ENCODE results near the gene RBM15B.
A peak's percentile ranks its signal among the peaks of the same experiment; 100 is the strongest.

Gene RBM15B

DNA sequence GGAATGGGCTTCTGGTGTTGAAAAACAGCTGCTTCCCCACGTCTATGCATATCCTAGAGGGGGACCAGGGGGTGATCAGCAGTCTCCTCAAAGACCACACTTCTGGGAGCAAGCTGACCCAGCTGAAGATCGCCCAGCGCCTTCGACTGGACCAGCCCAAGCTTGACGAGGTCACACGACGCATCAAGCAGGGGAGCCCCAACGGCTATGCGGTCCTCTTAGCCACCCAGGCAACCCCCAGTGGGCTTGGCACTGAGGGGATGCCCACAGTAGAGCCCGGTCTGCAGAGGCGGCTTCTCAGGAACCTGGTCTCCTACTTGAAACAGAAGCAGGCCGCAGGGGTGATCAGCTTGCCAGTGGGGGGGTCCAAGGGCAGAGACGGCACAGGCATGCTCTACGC lies 2.5 kb downstream of the RBM15B start:
- Histone ChIP-seq H3K27me3 (ENCODE audit: control insufficient read depth, insufficient read depth, low read length) (no peaks in the 10 kb centered on the region), H3K4me3 (ENCODE audit: low read depth, low read length) (peak overlapping the region; percentile 90; the same call in 1 of the 2 replicates), H3K27ac (ENCODE audit: low read depth, low read length) (no peak overlapping the region), H3K9me3 (ENCODE audit: control insufficient read depth, insufficient read depth, low read depth, low read length) (no peaks in the 10 kb centered on the region), H3K36me3 (ENCODE audit: control insufficient read depth, insufficient read depth, low read length) (peaks cover 77% of the 10 kb centered on the region), H3K4me1 (ENCODE audit: control insufficient read depth, insufficient read depth, low read length) (peaks cover 14% of the 10 kb centered on the region; the same call in 1 of the 2 replicates), H3K9ac (ENCODE audit: low read length) (no peak overlapping the region)

DNA sequence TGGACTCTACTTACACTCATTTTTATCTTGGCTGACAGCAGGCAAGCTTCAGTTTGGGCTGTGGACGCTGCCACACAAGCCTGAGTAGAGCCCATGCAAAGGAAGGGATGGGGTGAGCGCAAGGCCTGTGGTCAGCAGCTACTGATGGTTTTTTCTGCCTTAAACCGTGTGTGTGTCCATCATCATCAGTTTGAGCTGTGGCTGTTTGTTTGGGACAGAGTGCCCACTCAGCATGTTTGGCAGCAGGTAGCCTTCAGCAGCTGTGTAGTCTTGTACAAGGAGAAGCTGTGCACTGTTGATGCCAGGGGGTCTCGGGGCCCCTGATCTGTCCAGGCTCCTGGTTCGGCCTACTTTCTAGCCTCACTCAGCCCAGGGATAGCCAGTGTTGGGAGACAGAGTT lies 3.5 kb downstream of the RBM15B start:
- Histone ChIP-seq H3K36me3 (ENCODE audit: control insufficient read depth, insufficient read depth, low read length) (peaks cover 69% of the 10 kb centered on the region), H3K4me1 (ENCODE audit: control insufficient read depth, insufficient read depth, low read length) (peaks cover 14% of the 10 kb centered on the region; the same call in 1 of the 2 replicates), H3K9ac (ENCODE audit: low read length) (no peak overlapping the region), H3K27ac (ENCODE audit: low read depth, low read length) (no peak overlapping the region), H3K4me3 (ENCODE audit: low read depth, low read length) (0 out of 2 replicates have a peak overlapping the region, but pooled peaks have one; percentile 15), H3K9me3 (ENCODE audit: control insufficient read depth, insufficient read depth, low read depth, low read length) (no peaks in the 10 kb centered on the region), H3K27me3 (ENCODE audit: control insufficient read depth, insufficient read depth, low read length) (no peaks in the 10 kb centered on the region)

DNA sequence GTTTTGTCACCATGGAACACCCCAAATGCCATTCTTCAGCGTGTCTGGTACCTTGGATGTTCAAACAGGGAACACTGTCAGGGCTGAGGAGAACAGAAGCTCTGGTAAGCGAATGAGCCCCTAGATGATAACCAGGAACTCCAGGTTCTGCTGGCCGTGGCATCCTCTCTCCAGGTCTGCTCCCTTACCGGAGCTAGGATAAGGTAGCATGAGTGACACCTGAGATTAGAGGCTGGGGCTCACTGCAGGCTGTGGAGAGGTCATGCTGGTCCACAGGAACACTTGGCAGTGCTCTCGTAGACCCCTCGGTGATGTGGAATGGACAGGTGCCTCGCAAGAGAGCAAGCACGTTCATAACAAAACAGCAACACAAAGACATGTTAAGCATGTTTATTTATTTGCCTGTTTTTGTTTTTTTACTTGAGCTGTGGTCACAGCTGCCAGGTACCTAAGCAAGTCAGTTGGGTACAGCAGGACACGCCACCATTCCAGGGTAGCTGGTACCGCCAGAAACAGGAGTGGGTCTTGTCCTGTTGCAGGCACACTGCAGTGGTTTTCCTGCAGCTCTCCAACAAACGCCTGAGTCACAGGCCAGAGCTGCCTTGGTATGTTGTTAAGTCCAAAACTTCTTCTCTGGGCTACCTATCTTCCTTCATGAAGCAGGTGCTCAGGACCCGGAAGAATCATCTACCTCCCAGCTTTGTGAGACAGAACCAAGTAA lies 4.6 kb downstream of the RBM15B start:
- Histone ChIP-seq H3K4me3 (ENCODE audit: low read depth, low read length) (no peak overlapping the region), H3K27ac (ENCODE audit: low read depth, low read length) (no peak overlapping the region), H3K9me3 (ENCODE audit: control insufficient read depth, insufficient read depth, low read depth, low read length) (no peaks in the 10 kb centered on the region), H3K36me3 (ENCODE audit: control insufficient read depth, insufficient read depth, low read length) (peaks cover 70% of the 10 kb centered on the region), H3K9ac (ENCODE audit: low read length) (no peak overlapping the region), H3K4me1 (ENCODE audit: control insufficient read depth, insufficient read depth, low read length) (peaks cover 10% of the 10 kb centered on the region; the same call in 1 of the 2 replicates), H3K27me3 (ENCODE audit: control insufficient read depth, insufficient read depth, low read length) (no peaks in the 10 kb centered on the region)

DNA sequence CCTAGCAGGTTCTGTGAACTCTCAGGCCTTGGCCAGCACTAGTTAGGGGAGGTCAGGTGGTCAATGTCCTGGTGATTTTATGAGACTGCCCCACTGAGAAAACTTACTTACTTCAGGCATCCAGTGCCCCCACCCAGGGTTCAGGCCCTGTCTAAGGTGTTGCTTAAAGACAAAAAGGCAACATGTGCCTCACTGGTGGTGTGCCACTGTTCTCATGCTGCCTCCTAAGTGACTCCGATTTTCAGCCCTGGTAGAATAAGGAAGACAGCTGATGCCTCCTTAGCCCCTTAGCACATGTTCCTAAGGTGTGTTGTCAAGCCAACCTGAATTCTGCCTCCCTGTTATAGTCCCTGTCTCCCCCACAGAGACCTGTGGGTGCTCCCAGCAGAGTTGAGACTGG lies 5.3 kb downstream of the RBM15B start:
- Histone ChIP-seq H3K9me3 (ENCODE audit: control insufficient read depth, insufficient read depth, low read depth, low read length) (no peaks in the 10 kb centered on the region), H3K36me3 (ENCODE audit: control insufficient read depth, insufficient read depth, low read length) (peaks cover 74% of the 10 kb centered on the region), H3K9ac (ENCODE audit: low read length) (no peak overlapping the region), H3K27ac (ENCODE audit: low read depth, low read length) (no peak overlapping the region), H3K27me3 (ENCODE audit: control insufficient read depth, insufficient read depth, low read length) (no peaks in the 10 kb centered on the region), H3K4me1 (ENCODE audit: control insufficient read depth, insufficient read depth, low read length) (peaks cover 10% of the 10 kb centered on the region; the same call in 1 of the 2 replicates), H3K4me3 (ENCODE audit: low read depth, low read length) (no peak overlapping the region)

DNA sequence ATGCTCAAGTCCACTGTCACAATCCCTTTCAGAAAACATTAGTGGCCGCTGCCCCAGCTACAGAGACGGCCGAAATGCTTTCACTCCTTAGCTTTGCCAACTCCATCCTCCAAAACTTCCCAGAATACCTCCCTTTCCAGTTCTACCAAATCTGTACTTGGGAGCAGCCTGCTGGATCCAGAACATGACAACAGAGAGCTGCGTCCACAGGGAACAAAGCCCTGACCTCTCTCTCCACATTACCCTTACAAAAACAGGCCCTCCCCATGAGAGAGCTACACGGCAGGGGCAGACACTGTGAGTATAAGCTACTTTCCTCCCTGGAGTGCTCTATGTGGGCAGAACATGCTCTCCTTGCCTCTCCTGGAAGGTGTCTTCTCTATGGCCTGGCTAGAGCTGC lies 6.3 kb downstream of the RBM15B start:
- no peak overlapping the region for H3K9ac ChIP-seq (ENCODE audit: low read length)
- no peak overlapping the region for H3K27ac ChIP-seq (ENCODE audit: low read depth, low read length)
- peaks cover 7% of the 10 kb centered on the region; the same call in 1 of the 2 replicates for H3K4me1 ChIP-seq (ENCODE audit: control insufficient read depth, insufficient read depth, low read length)
- no peaks in the 10 kb centered on the region for H3K27me3 ChIP-seq (ENCODE audit: control insufficient read depth, insufficient read depth, low read length)
- H3K4me3 ChIP-seq (ENCODE audit: low read depth, low read length) = no peak overlapping the region
- H3K9me3 ChIP-seq (ENCODE audit: control insufficient read depth, insufficient read depth, low read depth, low read length) = no peaks in the 10 kb centered on the region
- peaks cover 80% of the 10 kb centered on the region for H3K36me3 ChIP-seq (ENCODE audit: control insufficient read depth, insufficient read depth, low read length)

DNA sequence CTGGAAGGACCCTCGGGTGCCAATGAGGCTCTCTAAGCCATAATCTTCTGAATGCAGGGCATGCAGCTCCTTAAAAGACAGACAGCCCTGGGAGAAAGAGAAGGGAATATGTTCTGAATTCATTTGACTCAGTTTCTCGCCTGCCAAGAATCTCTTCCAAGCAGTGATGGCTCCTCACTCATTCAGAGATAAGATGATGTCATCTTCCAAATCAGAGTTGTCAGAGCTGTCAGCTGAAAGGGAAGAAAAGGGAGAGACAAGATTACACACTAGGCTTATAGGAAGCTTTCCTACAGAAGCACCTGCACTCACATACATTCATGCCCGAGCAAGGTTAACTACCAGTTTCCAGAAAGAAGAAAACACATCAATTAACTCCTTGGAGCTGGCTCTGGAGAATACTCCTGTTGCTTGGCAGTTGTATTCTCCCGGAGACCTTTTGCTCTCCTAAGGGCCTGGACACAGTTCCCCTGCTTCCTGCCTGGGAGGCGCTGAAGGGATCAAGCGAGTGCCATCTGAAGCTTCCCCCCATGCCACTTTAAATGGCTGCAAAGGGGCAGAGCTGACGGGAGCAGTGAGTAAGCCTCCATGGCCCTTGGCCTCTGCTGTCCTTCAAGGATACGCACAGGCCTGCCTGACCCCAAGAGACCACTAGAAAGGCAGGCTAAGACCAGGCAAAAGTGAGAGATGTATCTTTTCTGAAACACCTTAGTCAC lies 7.7 kb downstream of the RBM15B start:
- Histone ChIP-seq H3K36me3 (ENCODE audit: control insufficient read depth, insufficient read depth, low read length) (peaks cover 76% of the 10 kb centered on the region), H3K9ac (ENCODE audit: low read length) (no peak overlapping the region), H3K4me3 (ENCODE audit: low read depth, low read length) (no peak overlapping the region), H3K9me3 (ENCODE audit: control insufficient read depth, insufficient read depth, low read depth, low read length) (no peaks in the 10 kb centered on the region), H3K27me3 (ENCODE audit: control insufficient read depth, insufficient read depth, low read length) (no peaks in the 10 kb centered on the region), H3K4me1 (ENCODE audit: control insufficient read depth, insufficient read depth, low read length) (no peaks in the 10 kb centered on the region), H3K27ac (ENCODE audit: low read depth, low read length) (no peak overlapping the region)

DNA sequence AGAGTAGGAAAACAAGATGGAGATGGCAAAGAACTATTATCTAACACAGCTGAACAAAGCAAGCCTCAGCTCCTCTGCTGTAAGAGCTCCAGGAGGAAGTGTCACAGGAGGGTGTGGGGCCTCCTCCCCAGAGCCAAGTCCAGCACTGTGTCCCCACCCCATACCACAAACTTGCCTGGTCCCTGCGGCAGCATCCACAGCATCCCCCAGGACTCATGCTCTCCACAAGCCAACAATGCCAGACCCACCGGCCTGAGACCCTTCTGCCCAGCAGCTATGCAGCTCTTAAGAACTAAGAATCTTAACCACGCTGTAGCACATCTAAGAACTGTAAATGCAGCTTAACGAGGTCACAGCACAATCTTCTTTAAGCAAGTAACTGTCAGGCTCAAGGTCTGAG lies 9.1 kb downstream of the RBM15B start:
- H3K4me1 ChIP-seq (ENCODE audit: control insufficient read depth, insufficient read depth, low read length) = no peaks in the 10 kb centered on the region
- no peak overlapping the region for H3K27ac ChIP-seq (ENCODE audit: low read depth, low read length)

DNA sequence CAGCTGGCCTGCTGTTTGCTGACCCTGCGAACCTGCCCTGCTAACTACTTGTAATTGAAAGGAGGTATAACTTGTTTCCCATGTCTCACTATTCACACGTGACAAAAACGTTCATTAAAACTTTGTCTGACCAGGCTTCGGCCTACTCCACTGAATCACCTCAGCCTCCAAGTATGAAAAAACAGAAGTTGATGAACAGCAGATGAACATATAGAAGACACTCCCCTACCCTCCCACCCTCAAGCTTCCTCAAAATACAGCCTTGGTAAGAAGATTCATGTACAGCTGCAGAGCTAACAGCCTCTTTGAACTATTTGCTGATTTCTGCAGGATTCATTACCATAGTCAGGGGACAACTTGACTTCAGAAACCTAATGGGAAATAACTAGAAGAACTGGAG lies 10.7 kb downstream of the RBM15B start:
- Histone ChIP-seq H3K9me3 (ENCODE audit: control insufficient read depth, insufficient read depth, low read depth, low read length) (no peaks in the 10 kb centered on the region), H3K4me3 (ENCODE audit: low read depth, low read length) (no peak overlapping the region), H3K27ac (ENCODE audit: low read depth, low read length) (no peak overlapping the region), H3K4me1 (ENCODE audit: control insufficient read depth, insufficient read depth, low read length) (no peaks in the 10 kb centered on the region), H3K9ac (ENCODE audit: low read length) (no peak overlapping the region), H3K36me3 (ENCODE audit: control insufficient read depth, insufficient read depth, low read length) (peaks cover 54% of the 10 kb centered on the region), H3K27me3 (ENCODE audit: control insufficient read depth, insufficient read depth, low read length) (no peaks in the 10 kb centered on the region)

More for the DNA sequence above, 9.1 kb downstream of the RBM15B start:
- Histone ChIP-seq H3K27me3 (ENCODE audit: control insufficient read depth, insufficient read depth, low read length) (no peaks in the 10 kb centered on the region), H3K9me3 (ENCODE audit: control insufficient read depth, insufficient read depth, low read depth, low read length) (no peaks in the 10 kb centered on the region), H3K9ac (ENCODE audit: low read length) (no peak overlapping the region), H3K36me3 (ENCODE audit: control insufficient read depth, insufficient read depth, low read length) (peaks cover 67% of the 10 kb centered on the region), H3K4me3 (ENCODE audit: low read depth, low read length) (no peak overlapping the region)

DNA sequence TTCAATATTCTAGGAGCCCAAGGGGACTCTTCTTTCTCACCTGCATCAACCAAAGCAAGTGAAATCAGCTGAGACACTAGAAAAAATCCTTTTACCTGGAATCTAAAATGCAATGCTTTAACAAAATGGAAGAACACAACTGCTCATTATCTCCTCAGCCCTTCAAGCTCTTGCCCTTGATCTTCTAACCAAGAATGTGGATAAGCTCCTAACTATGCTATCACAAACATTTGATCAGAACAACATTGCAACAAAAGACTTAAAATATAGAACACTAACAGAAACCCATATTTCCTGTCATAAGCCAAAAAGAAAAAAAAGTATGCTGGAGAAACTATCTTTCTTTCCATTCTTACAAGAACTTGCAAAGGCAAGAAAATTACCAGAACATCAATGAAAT lies 12.6 kb downstream of the RBM15B start:
- Histone ChIP-seq H3K27ac (ENCODE audit: low read depth, low read length) (no peak overlapping the region), H3K27me3 (ENCODE audit: control insufficient read depth, insufficient read depth, low read length) (no peaks in the 10 kb centered on the region), H3K4me3 (ENCODE audit: low read depth, low read length) (no peak overlapping the region), H3K9me3 (ENCODE audit: control insufficient read depth, insufficient read depth, low read depth, low read length) (no peaks in the 10 kb centered on the region), H3K4me1 (ENCODE audit: control insufficient read depth, insufficient read depth, low read length) (no peaks in the 10 kb centered on the region), H3K36me3 (ENCODE audit: control insufficient read depth, insufficient read depth, low read length) (peaks cover 41% of the 10 kb centered on the region), H3K9ac (ENCODE audit: low read length) (no peak overlapping the region)

DNA sequence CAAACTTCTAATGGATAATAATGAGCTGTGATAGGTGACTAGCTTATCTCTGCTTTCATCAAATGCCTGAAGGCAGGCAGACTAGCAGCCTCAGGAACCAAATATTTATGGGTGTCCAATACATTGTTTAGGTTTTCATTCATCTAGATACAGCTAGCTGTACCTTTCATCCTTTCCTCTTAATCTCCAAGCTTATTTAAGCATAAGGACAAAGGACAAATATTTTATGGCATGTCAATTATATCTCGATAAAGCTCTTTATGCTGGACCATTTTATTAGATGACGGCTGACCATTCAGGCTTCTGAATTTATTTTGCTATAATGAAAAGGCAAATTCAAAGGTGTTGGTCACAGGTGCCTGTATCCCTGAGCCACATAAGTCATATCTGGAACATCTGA lies 16.9 kb downstream of the RBM15B start:
- Histone ChIP-seq H3K9ac (ENCODE audit: low read length) (no peak overlapping the region), H3K4me1 (ENCODE audit: control insufficient read depth, insufficient read depth, low read length) (no peaks in the 10 kb centered on the region), H3K27me3 (ENCODE audit: control insufficient read depth, insufficient read depth, low read length) (no peaks in the 10 kb centered on the region), H3K27ac (ENCODE audit: low read depth, low read length) (no peak overlapping the region), H3K4me3 (ENCODE audit: low read depth, low read length) (no peak overlapping the region), H3K36me3 (ENCODE audit: control insufficient read depth, insufficient read depth, low read length) (peaks cover 47% of the 10 kb centered on the region), H3K9me3 (ENCODE audit: control insufficient read depth, insufficient read depth, low read depth, low read length) (no peaks in the 10 kb centered on the region)

DNA sequence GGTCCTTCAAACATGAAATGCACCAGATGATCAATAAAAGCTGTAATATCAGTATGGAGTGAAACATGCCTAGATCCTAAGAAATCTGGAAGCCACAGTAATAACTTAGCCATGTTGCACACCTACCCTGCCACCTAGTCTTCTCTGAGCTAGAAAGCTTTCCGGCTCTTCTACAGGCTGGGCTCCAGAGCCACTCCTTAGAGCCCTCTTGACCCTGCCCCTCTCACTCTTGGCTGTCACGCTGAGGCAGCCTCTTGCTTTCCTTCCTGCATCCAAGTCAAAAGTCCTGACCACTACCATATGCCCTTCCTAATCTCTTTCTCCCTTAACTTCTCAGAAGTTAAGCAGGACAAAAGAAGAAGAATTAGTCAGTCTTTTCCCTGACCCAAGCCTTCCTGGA lies 17.7 kb downstream of the RBM15B start:
- Histone ChIP-seq H3K9me3 (ENCODE audit: control insufficient read depth, insufficient read depth, low read depth, low read length) (no peaks in the 10 kb centered on the region), H3K4me3 (ENCODE audit: low read depth, low read length) (no peak overlapping the region), H3K4me1 (ENCODE audit: control insufficient read depth, insufficient read depth, low read length) (no peaks in the 10 kb centered on the region), H3K27me3 (ENCODE audit: control insufficient read depth, insufficient read depth, low read length) (no peaks in the 10 kb centered on the region), H3K9ac (ENCODE audit: low read length) (no peak overlapping the region), H3K27ac (ENCODE audit: low read depth, low read length) (no peak overlapping the region), H3K36me3 (ENCODE audit: control insufficient read depth, insufficient read depth, low read length) (peaks cover 49% of the 10 kb centered on the region)
